Epithelial cell of prostate (primary cell): ENCODE data around the gene SLC2A6.

Source experiments
- DNase-seq: peaks from one replicate; pipeline ENCODE4 v3.0.0-alpha.2; 2011; ENCODE audit warnings: low read depth, low spot score
- H3K27ac ChIP-seq: fragments of 450-650 bp; 2 replicates; pipeline ENCODE4 v1.5.1; 2017; ENCODE audit warnings: mild to moderate bottlenecking

SLC2A6 gene

DNA sequence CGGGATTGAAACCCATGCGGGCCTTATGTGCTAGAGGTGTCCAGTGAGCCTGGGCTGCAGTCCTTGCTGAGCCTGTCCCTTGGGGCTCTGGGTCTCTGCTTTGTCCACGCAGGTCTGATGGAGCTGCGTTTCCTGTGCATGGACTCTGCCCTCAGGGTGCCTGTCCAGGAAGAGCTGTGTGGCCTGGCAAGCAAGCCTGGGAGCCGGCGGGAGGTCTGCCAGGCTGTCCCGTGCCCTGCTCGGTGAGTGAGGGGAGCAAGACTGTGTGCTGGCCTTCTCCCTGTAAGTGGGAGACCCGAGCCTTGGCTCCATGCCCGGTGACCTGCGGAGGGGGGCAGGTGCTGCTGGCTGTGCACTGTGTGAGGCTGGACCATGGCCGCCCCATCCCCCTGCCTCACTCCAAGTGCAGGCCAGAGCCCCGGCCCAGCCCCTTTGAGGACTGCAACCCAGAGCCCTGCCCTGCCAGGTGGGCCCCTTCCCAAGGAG is 30.4 kb downstream of the SLC2A6 start:
- H3K27ac ChIP-seq, result no peak overlapping the region
- no peak for DNase-seq

DNA sequence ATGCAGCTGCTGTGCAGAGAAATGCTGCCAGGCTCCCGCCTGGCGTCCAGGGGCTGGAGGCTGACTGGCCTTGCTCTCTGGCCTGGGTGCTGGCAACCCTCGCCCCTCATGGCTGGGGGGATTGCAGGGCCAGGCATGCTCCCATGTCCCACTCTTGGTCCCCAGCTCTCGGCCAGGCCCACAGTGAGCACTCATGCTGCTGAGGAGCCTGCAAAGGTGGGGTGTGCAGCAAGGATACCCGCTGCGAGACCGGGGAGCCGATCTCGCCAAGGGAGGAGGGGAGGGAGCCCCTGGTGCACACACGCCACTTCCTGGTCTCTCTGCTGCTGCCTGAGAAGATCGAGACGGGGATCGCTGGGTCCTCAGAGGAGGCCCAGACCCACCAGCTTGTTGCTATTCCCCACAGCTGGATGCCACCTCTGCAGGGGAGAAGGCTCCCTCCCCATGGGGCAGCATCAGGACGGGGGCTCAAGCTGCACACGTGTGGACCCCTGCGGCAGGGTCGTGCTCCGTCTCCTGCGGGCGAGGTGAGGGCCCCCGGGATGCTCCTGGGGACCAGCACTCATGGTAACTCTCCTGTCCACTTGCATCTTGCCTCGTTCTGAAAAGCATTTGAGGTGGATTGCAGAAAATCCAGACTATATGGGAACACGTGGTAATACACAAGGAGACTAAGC is 33.5 kb downstream of the SLC2A6 start:
- no peak for DNase-seq
- no peak overlapping the region for H3K27ac ChIP-seq

DNA sequence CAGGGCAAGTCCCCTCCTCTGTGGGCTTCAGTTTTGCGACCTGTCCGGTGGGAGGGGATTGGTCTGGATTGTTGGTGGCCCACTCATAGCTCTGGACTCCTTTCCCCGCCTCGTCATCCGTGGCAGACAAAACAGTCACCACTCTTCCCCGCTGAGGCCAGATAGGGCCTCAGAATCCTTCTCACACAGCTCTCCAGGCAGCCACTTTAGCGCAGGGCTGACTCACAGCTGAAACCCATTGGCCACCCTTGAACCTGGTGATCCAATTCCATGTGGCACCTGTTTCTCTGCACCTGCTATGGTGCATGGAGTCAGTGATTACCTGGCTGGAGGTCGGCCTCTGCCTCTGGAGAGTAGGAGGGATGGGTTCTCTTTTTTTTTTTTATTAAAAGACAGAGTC is 34.9 kb downstream of the SLC2A6 start:
- no peak overlapping the region for H3K27ac ChIP-seq
- no peak for DNase-seq

DNA sequence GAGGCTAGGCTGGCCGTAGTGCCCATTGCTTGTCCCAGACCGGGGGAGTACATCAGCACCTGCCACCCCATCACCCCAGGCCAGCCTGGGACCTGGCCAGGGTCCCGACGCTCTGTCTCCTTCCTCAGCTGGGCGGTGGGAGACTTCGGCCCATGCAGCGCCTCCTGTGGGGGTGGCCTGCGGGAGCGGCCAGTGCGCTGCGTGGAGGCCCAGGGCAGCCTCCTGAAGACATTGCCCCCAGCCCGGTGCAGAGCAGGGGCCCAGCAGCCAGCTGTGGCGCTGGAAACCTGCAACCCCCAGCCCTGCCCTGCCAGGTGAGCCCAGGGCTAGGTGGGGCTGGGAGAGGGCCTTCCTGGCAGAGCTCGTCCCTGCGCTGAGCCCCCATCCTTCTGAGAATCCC is 35.7 kb downstream of the SLC2A6 start:
- H3K27ac ChIP-seq, result no peak overlapping the region
- DNase-seq, result no peak

DNA sequence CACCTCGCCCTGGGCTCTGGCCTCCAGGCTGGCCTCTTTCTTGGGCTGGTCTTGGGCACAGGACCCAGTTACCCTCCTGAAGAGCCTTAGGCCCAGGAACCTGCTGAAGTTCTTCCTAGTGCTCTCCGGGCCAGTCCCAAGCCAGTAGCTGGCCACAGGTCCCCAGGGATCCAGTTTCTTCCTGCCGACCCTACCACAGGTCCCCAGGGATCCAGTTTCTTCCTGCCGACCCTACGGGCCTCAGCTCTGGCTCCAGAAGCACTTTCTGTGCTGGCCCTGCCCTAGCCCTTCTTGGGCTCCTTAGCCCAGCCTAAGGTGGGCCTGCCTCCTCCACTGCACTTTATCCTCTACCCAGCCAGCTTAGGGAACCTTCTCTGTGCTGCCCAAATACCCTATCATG is 37.3 kb downstream of the SLC2A6 start:
- DNase-seq, result no peak
- no peak overlapping the region for H3K27ac ChIP-seq

DNA sequence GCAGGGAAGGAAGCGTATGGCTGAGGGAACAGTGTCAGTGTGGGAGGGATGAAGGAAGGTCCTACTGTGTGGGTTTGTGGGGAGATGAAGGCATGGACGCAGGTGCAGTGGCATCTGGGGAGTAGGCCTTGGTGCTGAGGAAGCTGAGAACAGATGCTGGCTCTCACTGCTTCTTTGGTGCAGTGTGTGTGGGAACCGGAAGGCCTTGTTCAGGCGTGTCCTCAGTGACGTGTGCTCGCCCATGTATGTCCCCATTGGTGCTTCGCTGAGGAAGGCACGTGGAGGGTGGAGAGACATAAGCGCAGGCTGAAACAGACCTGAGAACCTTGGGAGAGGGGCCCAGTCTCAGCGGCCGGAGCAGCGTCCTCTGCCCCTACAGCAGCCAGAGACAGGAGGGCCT is 38.0 kb downstream of the SLC2A6 start:
- no peak for DNase-seq
- H3K27ac ChIP-seq, result no peak overlapping the region

DNA sequence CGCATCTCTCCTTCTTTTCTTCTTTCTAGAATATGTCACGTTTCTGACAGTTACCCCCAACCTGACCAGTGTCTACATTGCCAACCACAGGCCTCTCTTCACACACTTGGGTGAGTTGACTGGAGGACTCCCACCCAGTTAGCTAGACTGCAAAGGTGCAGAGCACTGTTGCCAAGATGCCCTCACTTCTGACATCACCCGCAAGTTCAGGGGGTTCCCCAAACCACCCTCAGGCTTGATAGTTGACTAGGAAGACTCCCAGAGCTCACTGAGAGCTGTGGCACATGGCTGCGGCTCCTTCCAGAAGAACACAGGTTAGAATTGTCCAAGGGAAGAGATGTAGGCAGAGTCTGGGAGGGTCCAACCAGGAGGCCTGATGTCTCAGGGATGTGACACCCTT is 39.6 kb downstream of the SLC2A6 start:
- no peak overlapping the region for H3K27ac ChIP-seq

DNA sequence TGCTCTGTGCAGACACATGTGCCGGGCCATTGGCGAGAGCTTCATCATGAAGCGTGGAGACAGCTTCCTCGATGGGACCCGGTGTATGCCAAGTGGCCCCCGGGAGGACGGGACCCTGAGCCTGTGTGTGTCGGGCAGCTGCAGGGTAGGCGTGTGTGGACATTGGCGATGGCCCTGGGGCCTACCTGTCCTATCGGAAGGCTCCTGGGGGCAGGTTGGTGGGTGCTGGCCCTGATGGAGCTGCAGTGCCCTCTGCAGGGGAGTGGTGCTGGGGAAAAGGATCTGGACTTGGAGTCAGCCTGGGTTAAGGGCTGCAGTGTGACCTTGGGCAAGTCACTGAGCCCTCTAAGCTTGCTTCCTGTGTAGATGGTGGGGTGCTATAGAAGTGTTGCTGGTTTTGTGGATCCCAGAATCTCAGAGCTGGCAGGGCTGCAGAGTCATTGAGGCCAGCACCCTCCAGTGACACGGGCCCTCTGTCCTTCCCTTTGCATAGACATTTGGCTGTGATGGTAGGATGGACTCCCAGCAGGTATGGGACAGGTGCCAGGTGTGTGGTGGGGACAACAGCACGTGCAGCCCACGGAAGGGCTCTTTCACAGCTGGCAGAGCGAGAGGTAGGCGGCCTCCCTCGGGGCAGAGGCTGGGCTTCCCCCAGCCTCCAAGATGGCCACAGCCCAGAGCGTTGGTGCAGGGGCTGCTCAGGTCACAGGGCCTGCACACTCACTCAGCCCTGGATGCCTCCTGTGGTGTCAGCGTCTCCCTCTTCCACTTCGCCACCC is 41.0 kb downstream of the SLC2A6 start:
- H3K27ac ChIP-seq, result no peak overlapping the region
- DNase-seq, result no peak

More for the DNA sequence above, 39.6 kb downstream of the SLC2A6 start:
- no peak for DNase-seq

DNA sequence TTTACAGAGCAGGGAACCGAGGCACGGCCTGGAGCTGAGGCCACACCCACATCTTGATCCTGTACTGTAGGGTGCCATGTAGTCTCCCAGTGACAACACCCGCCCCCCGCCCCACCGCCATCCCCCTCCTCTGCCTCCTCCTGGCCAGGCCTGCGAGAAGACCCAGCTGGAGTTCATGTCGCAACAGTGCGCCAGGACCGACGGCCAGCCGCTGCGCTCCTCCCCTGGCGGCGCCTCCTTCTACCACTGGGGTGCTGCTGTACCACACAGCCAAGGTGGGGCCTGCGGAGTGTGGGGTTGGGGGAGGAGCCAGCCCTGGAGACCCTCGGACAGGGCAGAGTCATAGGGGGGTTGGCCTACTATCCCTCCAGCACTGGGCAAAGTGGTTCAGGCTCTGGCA is 42.2 kb downstream of the SLC2A6 start:
- DNase-seq, result no peak

DNA sequence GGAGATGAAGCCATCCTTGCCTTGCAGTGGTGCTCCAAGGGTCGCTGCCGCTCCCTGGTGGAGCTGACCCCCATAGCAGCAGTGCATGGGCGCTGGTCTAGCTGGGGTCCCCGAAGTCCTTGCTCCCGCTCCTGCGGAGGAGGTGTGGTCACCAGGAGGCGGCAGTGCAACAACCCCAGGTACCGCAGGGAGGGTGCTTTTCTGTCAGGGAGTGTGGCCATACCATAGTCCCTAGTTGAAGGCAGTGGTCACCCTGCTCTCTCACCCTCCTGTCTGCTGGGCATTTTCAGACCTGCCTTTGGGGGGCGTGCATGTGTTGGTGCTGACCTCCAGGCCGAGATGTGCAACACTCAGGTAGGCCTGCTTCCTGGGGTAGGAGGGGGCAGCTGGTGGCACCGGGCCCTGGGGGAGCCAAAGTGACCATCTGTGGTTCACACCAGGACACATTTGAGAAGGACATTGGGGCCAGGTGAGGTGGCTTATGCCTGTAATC is 45.5 kb downstream of the SLC2A6 start:
- DNase-seq, result no peak
- no peak overlapping the region for H3K27ac ChIP-seq

More for the DNA sequence above, 42.2 kb downstream of the SLC2A6 start:
- H3K27ac ChIP-seq, result no peak overlapping the region

DNA sequence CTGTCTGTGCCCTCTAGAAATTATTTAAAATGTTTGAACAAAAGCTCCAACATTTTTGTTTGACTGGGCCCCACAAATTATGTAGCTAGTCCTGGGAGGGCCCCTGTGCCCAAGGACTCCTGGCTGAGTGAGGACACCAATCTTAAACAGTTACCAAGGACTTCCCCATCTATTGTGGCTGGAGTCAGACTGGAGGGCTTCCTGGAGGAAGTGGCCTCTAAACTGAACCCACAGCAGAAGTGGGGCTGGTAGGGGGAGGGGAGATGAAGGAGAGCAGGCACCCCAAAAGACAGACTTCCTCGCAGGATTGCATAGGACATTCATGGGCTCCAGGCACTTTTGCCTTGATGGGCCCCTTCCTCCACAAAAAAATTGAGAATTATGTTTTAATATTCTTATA is 48.7 kb downstream of the SLC2A6 start:
- DNase-seq, result no peak
- H3K27ac ChIP-seq, result no peak overlapping the region

DNA sequence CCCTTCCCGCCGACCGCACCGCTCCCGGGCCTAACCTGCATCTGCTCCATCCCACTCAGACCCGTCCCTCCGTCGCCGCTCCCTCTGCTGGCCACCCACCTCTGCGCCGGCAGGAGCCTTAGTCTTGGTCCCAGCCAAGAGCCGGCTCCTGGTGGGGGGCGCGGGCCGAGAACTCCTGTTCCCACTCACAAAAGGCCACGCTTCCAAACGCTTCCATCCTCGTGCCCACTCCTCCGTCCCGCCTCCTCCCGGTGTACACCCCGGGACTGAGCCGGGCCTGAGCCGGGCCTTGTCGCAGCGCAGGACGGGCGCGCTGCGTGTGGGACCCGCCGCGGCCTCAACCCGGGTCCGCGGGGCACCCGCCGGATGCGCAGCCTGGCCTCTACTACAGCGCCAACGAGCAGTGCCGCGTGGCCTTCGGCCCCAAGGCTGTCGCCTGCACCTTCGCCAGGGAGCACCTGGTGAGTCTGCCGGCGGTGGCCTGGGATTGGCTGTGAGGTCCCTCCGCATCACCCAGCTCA is 49.2 kb downstream of the SLC2A6 start:
- DNase-seq, result no peak
- H3K27ac ChIP-seq, result no peak overlapping the region

DNA sequence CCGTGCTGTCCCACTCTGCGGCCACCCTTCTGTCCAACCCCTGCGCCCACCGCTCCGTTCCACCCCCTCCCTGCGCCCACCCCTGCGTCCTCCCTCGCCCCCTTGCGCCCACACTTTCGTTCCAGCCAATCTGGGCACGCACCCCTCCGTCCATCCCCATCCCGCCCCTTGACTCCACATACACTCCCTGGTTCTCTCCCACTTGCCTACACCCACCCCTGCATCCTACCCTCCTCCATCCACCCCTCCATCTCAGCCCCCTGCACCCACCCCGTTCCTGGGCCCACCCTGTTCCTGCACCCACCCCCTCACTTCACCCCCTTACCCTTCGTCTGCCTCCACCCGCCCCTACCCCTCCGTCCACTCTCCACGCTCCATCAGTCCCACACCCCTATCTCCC is 49.7 kb downstream of the SLC2A6 start:
- DNase-seq, result no peak

DNA sequence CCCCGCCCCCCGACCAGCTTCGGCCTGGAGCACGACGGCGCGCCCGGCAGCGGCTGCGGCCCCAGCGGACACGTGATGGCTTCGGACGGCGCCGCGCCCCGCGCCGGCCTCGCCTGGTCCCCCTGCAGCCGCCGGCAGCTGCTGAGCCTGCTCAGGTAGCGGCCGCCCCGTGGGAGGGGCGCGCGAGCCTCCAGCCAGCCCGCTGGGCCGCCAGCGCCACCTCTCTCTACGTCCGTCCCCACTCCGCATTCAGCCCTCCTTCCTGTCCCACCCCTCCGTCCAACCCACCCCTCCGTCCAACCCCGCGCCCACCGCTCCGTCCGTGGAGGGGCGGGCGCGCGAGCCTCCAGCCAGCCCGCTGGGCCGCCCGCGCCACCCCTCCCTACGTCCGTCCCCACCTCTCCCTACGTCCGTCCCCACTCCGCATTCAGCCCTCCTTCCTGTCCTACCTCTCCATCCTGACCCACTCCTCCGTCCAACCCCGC is 50.2 kb downstream of the SLC2A6 start:
- no peak overlapping the region for H3K27ac ChIP-seq
- no peak for DNase-seq

More for the DNA sequence above, 49.7 kb downstream of the SLC2A6 start:
- H3K27ac ChIP-seq, result no peak overlapping the region

DNA sequence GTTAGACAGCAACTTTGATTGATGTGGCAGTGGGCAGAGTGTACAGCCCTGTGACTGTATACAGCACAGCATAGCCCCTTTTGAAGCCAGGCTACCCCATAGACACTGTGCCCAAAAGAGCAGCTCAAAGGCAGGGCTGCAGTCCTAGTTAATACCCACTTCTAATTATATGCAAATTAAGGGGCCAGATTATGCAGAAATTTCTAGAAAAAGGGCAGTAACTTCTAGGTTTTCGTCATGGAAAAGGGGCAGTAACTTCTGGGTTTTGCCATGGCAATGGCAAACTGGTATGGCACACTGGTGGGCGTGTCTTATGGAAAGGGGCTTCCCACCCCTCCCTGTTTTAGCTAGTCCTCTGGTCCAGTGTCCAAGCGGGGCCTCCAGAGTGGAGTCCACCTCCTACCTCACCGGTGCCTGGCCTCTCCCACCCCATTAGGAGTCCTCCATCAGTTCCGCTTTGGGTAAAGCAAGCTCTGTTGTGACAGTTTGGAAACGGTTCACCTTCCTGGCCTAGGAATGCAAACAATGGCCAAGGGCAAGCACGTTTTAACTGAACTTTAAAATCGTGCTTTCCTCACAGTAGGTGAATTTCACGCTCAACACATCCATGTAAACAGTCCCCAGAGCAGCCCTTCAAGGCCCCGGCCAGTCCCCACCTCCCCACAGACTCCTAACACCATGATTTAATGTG is 51.1 kb downstream of the SLC2A6 start:
- H3K27ac ChIP-seq, result no peak overlapping the region
- no peak for DNase-seq

DNA sequence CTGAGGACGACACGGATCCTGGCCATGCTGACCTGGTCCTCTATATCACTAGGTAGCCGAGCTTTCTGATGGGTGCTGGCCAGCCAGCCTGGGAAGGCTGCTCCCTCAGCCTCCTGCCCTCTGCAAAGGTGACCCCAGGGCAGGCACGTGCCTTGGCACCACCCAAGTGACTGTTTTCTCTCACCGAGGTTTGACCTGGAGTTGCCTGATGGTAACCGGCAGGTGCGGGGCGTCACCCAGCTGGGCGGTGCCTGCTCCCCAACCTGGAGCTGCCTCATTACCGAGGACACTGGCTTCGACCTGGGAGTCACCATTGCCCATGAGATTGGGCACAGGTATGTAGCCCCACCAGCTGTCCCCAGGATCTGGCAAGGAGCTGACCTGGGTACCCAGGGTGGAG is 52.9 kb downstream of the SLC2A6 start:
- no peak overlapping the region for H3K27ac ChIP-seq
- DNase-seq, result no peak

DNA sequence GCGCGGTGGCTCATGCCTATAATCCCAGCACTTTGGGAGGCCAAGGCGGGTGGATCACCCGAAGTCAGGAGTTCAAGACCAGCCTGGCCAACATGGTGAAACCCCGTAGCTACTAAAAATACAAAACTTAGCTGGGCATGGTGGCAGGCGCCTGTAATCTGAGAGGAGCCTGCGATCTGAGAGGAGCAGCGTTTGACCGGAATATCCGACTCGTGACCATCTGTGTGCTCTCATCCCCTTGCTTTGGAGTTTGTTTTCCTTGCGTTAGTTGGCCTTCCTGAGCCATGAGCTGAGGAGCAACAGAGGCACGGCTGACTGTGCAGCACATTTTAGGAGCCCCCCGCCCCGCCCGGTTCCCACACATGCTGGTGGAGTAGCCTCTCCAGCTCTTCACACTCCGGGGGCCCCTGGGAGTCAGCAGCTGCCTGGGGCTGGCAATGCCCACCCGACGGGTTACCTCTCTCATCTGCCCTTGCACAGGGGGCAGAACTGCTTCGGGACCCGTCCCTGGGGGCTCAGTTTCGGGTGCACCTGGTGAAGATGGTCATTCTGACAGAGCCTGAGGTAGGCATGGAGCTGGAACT is 53.8 kb downstream of the SLC2A6 start:
- no peak for DNase-seq

DNA sequence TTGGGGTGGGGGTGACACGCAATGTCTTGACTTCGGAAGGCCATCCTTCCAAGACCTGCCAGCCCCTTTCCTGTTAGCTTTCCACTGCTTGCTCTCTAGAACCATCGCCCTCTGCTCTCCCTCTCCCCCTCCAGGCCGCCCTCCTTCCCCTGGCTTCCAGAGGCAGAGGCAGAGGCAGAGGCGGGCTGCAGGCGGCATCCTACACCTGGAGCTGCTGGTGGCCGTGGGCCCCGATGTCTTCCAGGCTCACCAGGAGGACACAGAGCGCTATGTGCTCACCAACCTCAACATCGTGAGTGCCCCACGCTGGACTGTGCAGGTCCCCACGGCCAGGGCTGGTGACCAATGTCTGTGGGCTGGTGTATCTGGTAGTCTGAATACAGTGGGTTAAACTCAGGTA is 54.7 kb downstream of the SLC2A6 start:
- no peak for DNase-seq
- no peak overlapping the region for H3K27ac ChIP-seq

More for the DNA sequence above, 53.8 kb downstream of the SLC2A6 start:
- no peak overlapping the region for H3K27ac ChIP-seq

DNA sequence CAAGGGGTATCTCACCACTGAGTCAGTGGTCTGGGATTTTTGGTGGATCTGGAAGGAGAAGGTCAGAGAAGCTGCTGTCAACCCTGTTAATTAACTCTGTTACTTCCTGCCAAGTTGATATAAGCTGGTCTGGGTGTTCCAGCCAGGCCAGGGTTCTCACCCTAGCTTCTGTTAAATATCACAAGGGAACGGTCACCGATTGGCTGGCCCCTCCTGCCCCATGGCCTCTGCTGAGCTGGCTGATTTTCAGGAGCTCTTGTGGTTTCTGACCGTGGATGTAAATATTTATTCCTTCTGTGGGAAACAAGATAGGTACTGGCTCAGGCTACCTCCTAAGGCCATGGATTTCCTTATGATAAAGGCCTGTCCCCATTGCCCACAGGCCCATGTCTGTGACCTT is 55.7 kb downstream of the SLC2A6 start:
- H3K27ac ChIP-seq, result no peak overlapping the region
- no peak for DNase-seq
